HG02642 (cell line): ENCODE results near the gene SMIM31.

Source experiments
- ATAC-seq: cut with Tn5 transposase; IDR thresholded peaks from one replicate; pipeline ENCODE4 v1.9.1; 2021; ENCODE audit warnings: mild to moderate bottlenecking; ENCODE audit not compliant: unreplicated experiment, poor library complexity

Gene SMIM31

GRCh38 chr4:164753873-164754488 lies at the start of gene SMIM31:
Gene SMIM31 (plus strand): TSS chr4:164754131. CDS start chr4:164770444, 16,313 bp downstream.
- no peak for ATAC-seq

- no peak for ATAC-seq
Measured at GRCh38 chr4:164706675-164707074, 47.3 kb upstream of the SMIM31 start.

- peak; percentile 74 for ATAC-seq
Measured at GRCh38 chr4:164716901-164717300, 37.0 kb upstream of the SMIM31 start.

- no peak for ATAC-seq
Measured at GRCh38 chr4:164718827-164719226, 35.1 kb upstream of the SMIM31 start.

GRCh38 chr4:164725066-164725465 lies 28.9 kb upstream of the SMIM31 start:
- no peak for ATAC-seq

GRCh38 chr4:164730705-164731393 lies 23.1 kb upstream of the SMIM31 start:
- no peak for ATAC-seq

- ATAC-seq: peak; percentile 66
Measured at GRCh38 chr4:164731827-164732474, 22.0 kb upstream of the SMIM31 start.

GRCh38 chr4:164734484-164734883 lies 19.4 kb upstream of the SMIM31 start:
- peak; percentile 74 for ATAC-seq

GRCh38 chr4:164748375-164748774 lies 5.6 kb upstream of the SMIM31 start:
- ATAC-seq: no peak

- ATAC-seq: no peak
Measured at GRCh38 chr4:164755432-164755831, 1.5 kb downstream of the SMIM31 start.

- no peak for ATAC-seq
Measured at GRCh38 chr4:164756686-164757085, 2.8 kb downstream of the SMIM31 start.

GRCh38 chr4:164761241-164761640 lies 7.3 kb downstream of the SMIM31 start:
- ATAC-seq: no peak

GRCh38 chr4:164761746-164762275 lies 7.9 kb downstream of the SMIM31 start:
- ATAC-seq: no peak

GRCh38 chr4:164765096-164765495 lies 11.2 kb downstream of the SMIM31 start:
- no peak for ATAC-seq

GRCh38 chr4:164765833-164766232 lies 11.9 kb downstream of the SMIM31 start:
- ATAC-seq: no peak

- no peak for ATAC-seq
Measured at GRCh38 chr4:164768516-164768915, 14.6 kb downstream of the SMIM31 start.

GRCh38 chr4:164770010-164770724 lies 16.2 kb downstream of the SMIM31 start:
- ATAC-seq: no peak

GRCh38 chr4:164771088-164771487 lies 17.2 kb downstream of the SMIM31 start:
- ATAC-seq: no peak

GRCh38 chr4:164772076-164772475 lies 18.1 kb downstream of the SMIM31 start:
- ATAC-seq: no peak

- ATAC-seq: no peak
Measured at GRCh38 chr4:164779080-164779479, 25.1 kb downstream of the SMIM31 start.

GRCh38 chr4:164779811-164780216 lies 25.9 kb downstream of the SMIM31 start:
- ATAC-seq: peak; percentile 66
